Keratinocyte (primary cell): ENCODE results near the gene RAE1. TPM values are rescaled to one million over a fixed set of nuclear protein-coding genes. Genes with fewer than 3 reads are reported as not detected.

Source experiments
- DNase-seq: peaks from one replicate; pipeline ENCODE4 v3.0.0-alpha.2; 2011; ENCODE audit warnings: low read depth, missing footprints, low spot score
- FAIRE-seq: peaks from 2 replicates; lab custom pipeline; 2011; peaks lifted over from hg19 to GRCh38; lab: Jason Lieb, UNC
- H2AFZ ChIP-seq: 2 replicates; pipeline ENCODE4 v1.6.0; 2012; ENCODE audit warnings: low read length, control low read depth, inconsistent platforms; ENCODE audit not compliant: control insufficient read depth
- H3K27ac ChIP-seq: 2 replicates; pipeline ENCODE4 v1.5.1; 2011; ENCODE audit warnings: low read length; ENCODE audit not compliant: control insufficient read depth, insufficient read depth
- H3K27me3 ChIP-seq: 3 replicates; pipeline ENCODE4 v1.6.0; 2011; ENCODE audit warnings: low read length; ENCODE audit not compliant: control insufficient read depth, insufficient read depth; ENCODE audit errors: extremely low read depth
- H3K36me3 ChIP-seq, 2 experiments: 2 replicates in 1 of 2; 3 replicates in 1 of 2; pipeline ENCODE4 v1.5.1; 2011; ENCODE audit warnings: low read length in 2 of 2, mild to moderate bottlenecking in 1 of 2; ENCODE audit not compliant: control insufficient read depth in 2 of 2, insufficient read depth in 2 of 2; ENCODE audit errors: extremely low read depth in 1 of 2
- H3K4me1 ChIP-seq: 3 replicates; pipeline ENCODE4 v1.5.1; 2011; ENCODE audit warnings: low read length; ENCODE audit not compliant: control insufficient read depth, insufficient read depth; ENCODE audit errors: extremely low read depth
- H3K4me2 ChIP-seq: 3 replicates; pipeline ENCODE4 v1.6.0; 2011; ENCODE audit warnings: low read depth, low read length; ENCODE audit not compliant: control insufficient read depth, insufficient read depth; ENCODE audit errors: extremely low read depth
- H3K4me3 ChIP-seq, 3 experiments: fragments of 200-600 bp in 1 of 3; sonication (generic) in 1 of 3; 2 replicates in 2 of 3; 3 replicates in 1 of 3; pipeline ENCODE4 v1.5.1; 2011 to 2016; ENCODE audit warnings: low read length in 3 of 3, mild to moderate bottlenecking in 3 of 3, control low read depth in 2 of 3, inconsistent platforms in 1 of 3, low read depth in 1 of 3, mixed read lengths in 1 of 3, mixed run types in 1 of 3, moderate library complexity in 1 of 3; ENCODE audit not compliant: control insufficient read depth in 2 of 3, insufficient read depth in 2 of 3; ENCODE audit errors: extremely low read depth in 1 of 3
- H3K79me2 ChIP-seq: 2 replicates; pipeline ENCODE4 v1.6.0; 2012; ENCODE audit warnings: low read length; ENCODE audit not compliant: control insufficient read depth, insufficient read depth
- H3K9ac ChIP-seq: 3 replicates; pipeline ENCODE4 v1.6.0; 2011; ENCODE audit warnings: low read length; ENCODE audit not compliant: control insufficient read depth, insufficient read depth; ENCODE audit errors: extremely low read depth
- H3K9me1 ChIP-seq: 3 replicates; pipeline ENCODE4 v1.6.0; 2011; ENCODE audit warnings: low read length; ENCODE audit not compliant: control insufficient read depth, insufficient read depth; ENCODE audit errors: extremely low read depth
- H3K9me3 ChIP-seq: 2 replicates; pipeline ENCODE4 v1.5.1; 2012; ENCODE audit warnings: low read depth, low read length; ENCODE audit not compliant: control insufficient read depth
- H4K20me1 ChIP-seq: 3 replicates; pipeline ENCODE4 v1.6.0; 2011; ENCODE audit warnings: low read length; ENCODE audit not compliant: control insufficient read depth, insufficient read depth; ENCODE audit errors: extremely low read depth
- CTCF ChIP-seq, 3 experiments: IDR thresholded peaks in 1 of 3; conservative IDR thresholded peaks in 1 of 3; optimal IDR thresholded peaks in 1 of 3; 2 replicates in 2 of 3; 3 replicates in 1 of 3; pipeline versions ENCODE3 to v1.5.1; 2011; ENCODE audit warnings: low read length in 3 of 3, mild to moderate bottlenecking in 3 of 3, moderate library complexity in 2 of 3, control low read depth in 1 of 3, inconsistent platforms in 1 of 3; ENCODE audit not compliant: insufficient read depth in 2 of 3; ENCODE audit errors: extremely low read depth in 1 of 3
- EZH2 ChIP-seq: IDR thresholded peaks from one replicate; pipeline ENCODE4 v1.6.1; 2012; ENCODE audit warnings: inconsistent platforms, mild to moderate bottlenecking, low read length, moderate library complexity
- dilution Hi-C: fragments of 300-500 bp; cut with MboI; formaldehyde crosslinking; loops from one replicate; pipeline ENCODE4 v1.7.0; 2020; ENCODE audit warnings: low sequenced_read_pairs; ENCODE audit not compliant: extremely low pct_ligation_motif_present
- polyA plus RNA-seq, 5 experiments: library from polyadenylated mRNA; depleted of rRNA in 3 of 5; stranded (reverse) in 3 of 5; stranded (forward) in 1 of 5; unstranded in 1 of 5; fragments of >200 nt; gene quantifications; 1 replicate in 1 of 5; 2 replicates in 3 of 5; 3 replicates in 1 of 5; pipeline versions ENCODE4 v1.2.1 to v1.2.3, GENCODE V29; 2011 to 2012; ENCODE audit warnings: missing spikeins in 2 of 5, low read depth in 1 of 5, low replicate concordance in 1 of 5

The RAE1 gene
- polyA plus RNA-seq, 1 donor (not counting 4 experiments of a cell fraction or from before 2014, with no cell fraction given), result 32.4 TPM

- no peaks in the 10 kb centered on the region for H4K20me1 ChIP-seq
- H3K4me2 ChIP-seq, result no peak overlapping the region
- H3K4me1 ChIP-seq, result no peaks in the 10 kb centered on the region
- dilution Hi-C loops, result no loop called here
- TF ChIP-seq CTCF (optimal IDR thresholded peaks at IDR 0.05 in 1 of 3, IDR thresholded peaks at IDR 0.05 in 1 of 3, conservative IDR thresholded peaks at IDR 0.05 in 1 of 3; ENCODE audit: extremely low read depth in 1 of 3, insufficient read depth in 2 of 3, low read length in 3 of 3) (no peak), EZH2 (no peak)
- no peaks in the 10 kb centered on the region for H3K9me3 ChIP-seq
- no peaks in the 10 kb centered on the region for H3K27me3 ChIP-seq
- no peak for DNase-seq
- H3K9me1 ChIP-seq, result no peaks in the 10 kb centered on the region
- H3K9ac ChIP-seq, result no peak overlapping the region
- no peak overlapping the region for H2AFZ ChIP-seq
- no peak overlapping the region for H3K27ac ChIP-seq
- H3K4me3 ChIP-seq, result no peak overlapping the region
- H3K79me2 ChIP-seq, result no peaks in the 10 kb centered on the region
- peaks cover 3 to 8% of the 10 kb centered on the region in 2 experiments for H3K36me3 ChIP-seq
- no peak for FAIRE-seq
Observed at GRCh38 chr20:57399587-57400155, 48.6 kb downstream of the RAE1 start.

DNA sequence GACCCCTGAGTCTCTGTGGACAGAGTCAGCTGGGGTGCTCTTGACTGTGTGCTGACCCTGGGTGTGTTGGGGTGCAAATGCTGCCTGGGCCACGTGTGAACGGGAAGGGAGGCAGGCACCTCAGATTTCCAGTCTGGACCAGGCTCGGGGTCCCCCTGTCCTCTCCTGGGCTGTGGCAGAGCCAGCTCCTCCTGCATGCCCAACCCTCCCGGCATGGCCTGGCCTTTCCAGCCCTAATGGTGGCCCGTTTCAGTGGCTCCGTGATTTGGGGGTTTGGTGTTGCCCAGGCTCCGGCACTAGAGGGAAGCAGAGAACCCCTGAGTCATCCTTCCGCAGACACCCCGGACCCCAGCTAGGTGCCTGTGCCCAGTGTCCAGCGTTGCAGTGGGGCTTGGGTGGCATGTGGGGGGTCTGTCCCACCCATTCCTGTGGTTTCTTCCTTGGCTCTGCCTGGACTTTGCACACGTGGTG lies 49.2 kb downstream of the RAE1 start:
- DNase-seq (no peak), FAIRE-seq (no peak)
- TF ChIP-seq CTCF (optimal IDR thresholded peaks at IDR 0.05 in 1 of 3, IDR thresholded peaks at IDR 0.05 in 1 of 3, conservative IDR thresholded peaks at IDR 0.05 in 1 of 3; ENCODE audit: extremely low read depth in 1 of 3, insufficient read depth in 2 of 3, low read length in 3 of 3) (no peak), EZH2 (no peak)
- no peak overlapping the region for H3K9ac ChIP-seq
- no peak overlapping the region for H3K4me2 ChIP-seq
- no peaks in the 10 kb centered on the region for H3K9me3 ChIP-seq
- H3K79me2 ChIP-seq, result no peaks in the 10 kb centered on the region
- no peaks in the 10 kb centered on the region for H3K4me1 ChIP-seq
- dilution Hi-C loops, result no loop called here
- peaks cover 3 to 6% of the 10 kb centered on the region in 2 experiments for H3K36me3 ChIP-seq
- H4K20me1 ChIP-seq, result no peaks in the 10 kb centered on the region
- no peaks in the 10 kb centered on the region for H3K9me1 ChIP-seq
- no peak overlapping the region for H3K27ac ChIP-seq
- H3K4me3 ChIP-seq, result no peak overlapping the region
- no peaks in the 10 kb centered on the region for H3K27me3 ChIP-seq
- no peak overlapping the region for H2AFZ ChIP-seq
